ENCODE measurements around the gene RAB30.
"Not testable (repeated sequence)": the region's sequence is repeated elsewhere in the genome, so short reads cannot be mapped to it uniquely, and the experiment has no call there.

The RAB30 gene

GRCh38 chr11:82949352-82949751 is 122.3 kb downstream of the RAB30 start:
- H3K4me3 ChIP-seq (replicated peaks; ENCODE audit: low read depth, low read length) = no peak overlapping the region
- no peaks in the 10 kb centered on the region for H3K36me3 ChIP-seq (ENCODE audit: control insufficient read depth, insufficient read depth, low read length)
- DNase-seq (ENCODE audit: extremely low read depth, insufficient read length) = no peak
- H3K27me3 ChIP-seq (replicated peaks; ENCODE audit: control insufficient read depth, insufficient read depth, low read length) = no peaks in the 10 kb centered on the region
- TF ChIP-seq, protein P1, sequence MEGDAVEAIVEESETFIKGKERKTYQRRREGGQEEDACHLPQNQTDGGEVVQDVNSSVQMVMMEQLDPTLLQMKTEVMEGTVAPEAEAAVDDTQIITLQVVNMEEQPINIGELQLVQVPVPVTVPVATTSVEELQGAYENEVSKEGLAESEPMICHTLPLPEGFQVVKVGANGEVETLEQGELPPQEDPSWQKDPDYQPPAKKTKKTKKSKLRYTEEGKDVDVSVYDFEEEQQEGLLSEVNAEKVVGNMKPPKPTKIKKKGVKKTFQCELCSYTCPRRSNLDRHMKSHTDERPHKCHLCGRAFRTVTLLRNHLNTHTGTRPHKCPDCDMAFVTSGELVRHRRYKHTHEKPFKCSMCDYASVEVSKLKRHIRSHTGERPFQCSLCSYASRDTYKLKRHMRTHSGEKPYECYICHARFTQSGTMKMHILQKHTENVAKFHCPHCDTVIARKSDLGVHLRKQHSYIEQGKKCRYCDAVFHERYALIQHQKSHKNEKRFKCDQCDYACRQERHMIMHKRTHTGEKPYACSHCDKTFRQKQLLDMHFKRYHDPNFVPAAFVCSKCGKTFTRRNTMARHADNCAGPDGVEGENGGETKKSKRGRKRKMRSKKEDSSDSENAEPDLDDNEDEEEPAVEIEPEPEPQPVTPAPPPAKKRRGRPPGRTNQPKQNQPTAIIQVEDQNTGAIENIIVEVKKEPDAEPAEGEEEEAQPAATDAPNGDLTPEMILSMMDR (IDR thresholded peaks at IDR 0.05; ENCODE audit: insufficient read depth, low read length, poor library complexity, severe bottlenecking) = no peak

GRCh38 chr11:82945682-82946081 is 126.0 kb downstream of the RAB30 start:
- no peak overlapping the region for H3K4me3 ChIP-seq (replicated peaks; ENCODE audit: low read depth, low read length)
- no peaks in the 10 kb centered on the region for H3K36me3 ChIP-seq (ENCODE audit: control insufficient read depth, insufficient read depth, low read length)
- no peak for DNase-seq (ENCODE audit: extremely low read depth, insufficient read length)
- H3K27me3 ChIP-seq (replicated peaks; ENCODE audit: control insufficient read depth, insufficient read depth, low read length) = no peaks in the 10 kb centered on the region
- TF ChIP-seq, protein P1 (IDR thresholded peaks at IDR 0.05; ENCODE audit: insufficient read depth, low read length, poor library complexity, severe bottlenecking) = no peak

DNA sequence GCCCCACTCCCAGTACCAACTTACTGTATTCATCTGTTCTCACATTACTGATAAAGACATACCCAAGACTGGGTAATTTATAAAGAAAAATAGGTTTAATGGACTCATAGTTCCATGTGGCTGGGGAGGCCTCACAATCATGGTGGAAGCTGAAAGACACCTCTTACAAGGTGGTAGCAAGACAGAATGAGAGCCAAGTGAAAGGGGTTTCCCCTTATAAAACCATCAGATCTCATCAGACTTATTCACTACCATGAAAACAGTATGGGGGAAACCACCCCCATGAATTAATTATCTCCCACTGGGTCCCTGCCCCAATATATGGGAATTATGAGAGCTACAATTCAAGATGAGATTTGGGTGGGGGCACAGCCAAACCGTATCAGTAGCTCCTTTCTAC is 126.7 kb downstream of the RAB30 start:
- not testable (repeated sequence) for H3K36me3 ChIP-seq (ENCODE audit: control insufficient read depth, insufficient read depth, low read length); H3K27me3 ChIP-seq (replicated peaks; ENCODE audit: control insufficient read depth, insufficient read depth, low read length); H3K4me3 ChIP-seq (replicated peaks; ENCODE audit: low read depth, low read length); DNase-seq (ENCODE audit: extremely low read depth, insufficient read length)

DNA sequence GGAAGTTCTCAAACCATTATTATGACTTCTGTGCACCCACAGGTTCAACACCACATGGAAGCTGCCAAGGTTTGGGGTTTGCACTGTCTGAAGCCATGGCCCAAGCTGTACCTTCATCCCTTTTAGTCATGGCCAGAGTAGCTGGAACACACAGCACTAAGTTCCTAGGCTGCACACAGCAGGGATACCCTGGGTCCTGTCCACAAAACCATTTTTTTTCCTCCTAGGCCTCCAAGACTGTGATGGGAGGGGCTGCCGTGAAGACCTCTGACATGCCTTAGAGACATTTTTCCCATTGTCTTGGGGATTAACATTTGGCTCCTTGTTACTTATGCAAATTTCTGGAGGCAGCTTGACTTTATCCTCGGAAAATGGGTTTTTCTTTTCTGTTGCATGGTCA is 127.5 kb downstream of the RAB30 start:
- DNase-seq (ENCODE audit: extremely low read depth, insufficient read length) = no peak
- TF ChIP-seq, protein P1 (IDR thresholded peaks at IDR 0.05; ENCODE audit: insufficient read depth, low read length, poor library complexity, severe bottlenecking) = no peak
- Histone ChIP-seq H3K27me3 (replicated peaks; ENCODE audit: control insufficient read depth, insufficient read depth, low read length) (no peaks in the 10 kb centered on the region), H3K36me3 (ENCODE audit: control insufficient read depth, insufficient read depth, low read length) (no peaks in the 10 kb centered on the region), H3K4me3 (replicated peaks; ENCODE audit: low read depth, low read length) (no peak overlapping the region)

- H3K27me3 ChIP-seq (replicated peaks; ENCODE audit: control insufficient read depth, insufficient read depth, low read length) = not testable (repeated sequence)
Observed at GRCh38 chr11:82943430-82943829, 128.3 kb downstream of the RAB30 start.

DNA sequence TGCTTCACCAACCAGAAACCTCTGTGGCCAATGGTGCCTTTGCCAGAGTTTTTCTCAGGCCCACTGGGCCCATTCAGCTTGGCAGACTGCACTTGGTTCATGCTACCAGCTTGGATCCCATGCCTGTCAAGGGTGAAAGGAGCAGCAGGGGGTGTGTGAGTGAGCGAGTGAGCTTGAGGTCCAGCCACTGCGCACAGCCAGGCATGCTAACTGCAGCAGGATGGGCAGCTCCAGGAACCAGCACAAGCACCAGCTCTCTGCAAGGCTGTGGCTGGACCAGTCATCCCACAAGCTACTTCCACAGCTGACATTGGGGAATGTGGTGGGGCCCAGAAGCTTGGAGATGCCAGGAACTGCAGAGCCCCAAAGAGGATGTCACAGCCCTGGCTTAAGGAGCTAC is 129.3 kb downstream of the RAB30 start:
- TF ChIP-seq, protein P1 (IDR thresholded peaks at IDR 0.05; ENCODE audit: insufficient read depth, low read length, poor library complexity, severe bottlenecking) = no peak
- Histone ChIP-seq H3K4me3 (replicated peaks; ENCODE audit: low read depth, low read length) (no peak overlapping the region), H3K36me3 (ENCODE audit: control insufficient read depth, insufficient read depth, low read length) (no peaks in the 10 kb centered on the region), H3K27me3 (replicated peaks; ENCODE audit: control insufficient read depth, insufficient read depth, low read length) (no peaks in the 10 kb centered on the region)
- no peak for DNase-seq (ENCODE audit: extremely low read depth, insufficient read length)

More at GRCh38 chr11:82943430-82943829, 128.3 kb downstream of the RAB30 start:
- H3K36me3 ChIP-seq (ENCODE audit: control insufficient read depth, insufficient read depth, low read length); H3K4me3 ChIP-seq (replicated peaks; ENCODE audit: low read depth, low read length); DNase-seq (ENCODE audit: extremely low read depth, insufficient read length): not testable (repeated sequence)

DNA sequence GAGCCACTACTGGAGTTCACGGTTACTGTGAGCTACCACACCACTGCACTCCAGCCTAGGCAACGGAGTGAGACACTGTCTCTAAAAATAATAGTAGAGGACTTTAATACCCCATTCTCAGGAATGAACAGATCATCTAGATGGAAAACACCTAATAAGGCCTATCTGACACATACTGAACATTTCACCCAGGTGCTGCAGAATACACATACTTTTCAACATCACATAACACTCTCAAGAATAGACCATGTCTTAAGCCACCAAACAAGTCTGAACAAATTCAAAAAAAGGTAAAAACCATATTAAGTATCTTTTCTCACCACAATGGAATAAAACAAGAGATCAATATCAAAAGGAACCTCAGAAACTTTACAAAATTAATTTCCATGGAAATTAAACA is 132.2 kb downstream of the RAB30 start:
- TF ChIP-seq, protein P1 (IDR thresholded peaks at IDR 0.05; ENCODE audit: insufficient read depth, low read length, poor library complexity, severe bottlenecking) = no peak

More for the DNA sequence above, 132.2 kb downstream of the RAB30 start:
- DNase-seq (ENCODE audit: extremely low read depth, insufficient read length) = no peak
- H3K4me3 ChIP-seq (replicated peaks; ENCODE audit: low read depth, low read length) = no peak overlapping the region
- no peaks in the 10 kb centered on the region for H3K36me3 ChIP-seq (ENCODE audit: control insufficient read depth, insufficient read depth, low read length)
- no peaks in the 10 kb centered on the region for H3K27me3 ChIP-seq (replicated peaks; ENCODE audit: control insufficient read depth, insufficient read depth, low read length)

All from GM06990 (cell line).